22Rv1 (cell line): ENCODE data around the gene CFAP206.

Experiments
- CTCF ChIP-seq: fragments of 450-650 bp; IDR thresholded peaks from 2 replicates; pipeline ENCODE4 v1.5.1; 2017; ENCODE audit warnings: mild to moderate bottlenecking
- ZFX ChIP-seq: fragments of 450-650 bp; IDR thresholded peaks from 2 replicates; pipeline ENCODE4 v1.6.1; 2017; ENCODE audit warnings: antibody characterized with exemption, borderline replicate concordance

- TF ChIP-seq CTCF: no peak
- no peak for TF ChIP-seq ZFX
Observed at GRCh38 chr6:87441711-87442110, 33.9 kb downstream of the CFAP206 start.
